GM12801 (cell line): Measurements from ENCODE around the gene PIK3C2G.

Experiments used
- TF ChIP-seq, protein P1 (sequence below): IDR thresholded peaks from one replicate; pipeline ENCODE4 v1.5.1; 2011; ENCODE audit warnings: control low read depth; ENCODE audit not compliant: insufficient read length; ENCODE audit errors: extremely low read depth

PIK3C2G gene

DNA sequence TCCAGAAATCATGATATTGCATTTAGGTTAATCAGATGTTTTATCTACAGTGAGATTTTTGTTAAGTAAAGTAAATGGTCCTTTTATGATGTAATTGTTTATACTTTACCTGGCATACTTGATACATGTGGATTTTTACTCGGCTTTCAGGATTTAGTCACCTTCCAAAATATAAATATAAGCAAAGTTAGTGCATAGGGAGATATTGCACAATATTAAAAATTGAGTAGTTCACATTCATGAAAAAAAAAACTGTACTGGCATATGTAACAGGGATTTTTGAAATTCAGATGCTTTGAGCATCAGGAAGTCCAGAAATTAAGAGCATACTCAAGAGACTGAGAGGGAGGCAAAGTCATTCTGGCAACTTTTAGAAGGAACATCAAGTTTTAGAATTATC is 303.0 kb downstream of the PIK3C2G start:
- TF ChIP-seq, protein P1, sequence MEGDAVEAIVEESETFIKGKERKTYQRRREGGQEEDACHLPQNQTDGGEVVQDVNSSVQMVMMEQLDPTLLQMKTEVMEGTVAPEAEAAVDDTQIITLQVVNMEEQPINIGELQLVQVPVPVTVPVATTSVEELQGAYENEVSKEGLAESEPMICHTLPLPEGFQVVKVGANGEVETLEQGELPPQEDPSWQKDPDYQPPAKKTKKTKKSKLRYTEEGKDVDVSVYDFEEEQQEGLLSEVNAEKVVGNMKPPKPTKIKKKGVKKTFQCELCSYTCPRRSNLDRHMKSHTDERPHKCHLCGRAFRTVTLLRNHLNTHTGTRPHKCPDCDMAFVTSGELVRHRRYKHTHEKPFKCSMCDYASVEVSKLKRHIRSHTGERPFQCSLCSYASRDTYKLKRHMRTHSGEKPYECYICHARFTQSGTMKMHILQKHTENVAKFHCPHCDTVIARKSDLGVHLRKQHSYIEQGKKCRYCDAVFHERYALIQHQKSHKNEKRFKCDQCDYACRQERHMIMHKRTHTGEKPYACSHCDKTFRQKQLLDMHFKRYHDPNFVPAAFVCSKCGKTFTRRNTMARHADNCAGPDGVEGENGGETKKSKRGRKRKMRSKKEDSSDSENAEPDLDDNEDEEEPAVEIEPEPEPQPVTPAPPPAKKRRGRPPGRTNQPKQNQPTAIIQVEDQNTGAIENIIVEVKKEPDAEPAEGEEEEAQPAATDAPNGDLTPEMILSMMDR, result no peak

DNA sequence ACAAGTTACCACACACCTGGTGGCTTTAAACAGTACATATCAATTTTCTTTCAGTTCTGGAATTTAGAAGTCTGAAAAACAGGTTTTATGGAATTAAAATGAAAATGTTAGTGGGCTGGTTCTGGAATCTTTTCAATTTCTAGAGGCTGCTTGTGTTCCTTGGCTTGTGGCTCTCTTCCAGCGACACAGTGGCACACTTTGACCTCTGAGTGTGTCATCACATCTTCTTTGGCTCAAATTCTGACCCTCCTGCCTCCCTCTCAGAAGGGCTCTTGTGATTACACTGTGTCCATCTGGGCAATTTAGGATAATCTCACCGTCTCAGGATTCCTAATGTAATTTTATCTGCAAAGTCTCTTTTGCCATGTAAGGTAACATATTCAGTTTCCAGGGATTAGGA is 306.5 kb downstream of the PIK3C2G start:
- TF ChIP-seq, protein P1, result no peak

DNA sequence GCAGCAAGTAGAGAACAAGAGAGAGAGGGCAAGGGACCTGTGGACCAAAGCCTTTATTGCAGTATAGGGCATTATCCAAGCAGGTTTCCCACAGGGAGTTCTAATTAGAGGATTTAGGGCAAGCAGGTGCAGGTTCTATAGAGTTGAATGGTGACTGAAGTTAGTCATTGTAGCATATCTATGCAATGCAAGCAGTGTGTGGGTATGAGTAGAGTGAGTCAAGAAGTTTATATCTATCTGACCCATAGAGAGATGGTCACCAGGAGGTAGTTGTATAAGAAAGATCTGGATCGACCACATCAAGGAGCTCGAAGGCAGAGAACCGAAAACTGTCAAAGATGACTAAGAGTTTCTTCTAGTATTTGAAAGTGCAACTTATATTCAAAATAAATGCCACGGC is 309.2 kb downstream of the PIK3C2G start:
- TF ChIP-seq, protein P1, result no peak

DNA sequence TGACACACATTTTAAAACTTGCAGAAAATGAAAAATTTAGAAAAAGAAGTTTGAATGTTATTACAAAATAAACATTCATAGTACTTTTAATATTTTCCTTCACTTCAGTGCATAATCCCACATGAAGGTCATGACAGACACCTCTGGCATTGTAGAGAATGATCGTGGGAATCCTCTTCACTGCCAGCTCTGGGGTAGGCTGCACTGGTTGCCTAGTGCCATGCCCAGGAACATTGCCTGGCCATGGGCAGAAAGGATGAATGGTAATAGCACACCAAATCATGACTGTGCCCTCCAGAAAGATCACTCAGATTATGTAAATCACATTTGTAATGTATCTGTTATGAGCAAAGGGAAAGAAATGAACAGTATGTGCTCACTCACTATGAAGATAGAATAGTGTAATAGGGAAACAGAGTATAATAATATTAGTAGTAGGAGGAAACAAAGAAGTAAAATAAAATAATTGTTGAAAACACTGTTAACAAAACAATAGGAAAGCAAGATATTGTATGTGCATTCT is 314.8 kb downstream of the PIK3C2G start:
- TF ChIP-seq, protein P1, result no peak

DNA sequence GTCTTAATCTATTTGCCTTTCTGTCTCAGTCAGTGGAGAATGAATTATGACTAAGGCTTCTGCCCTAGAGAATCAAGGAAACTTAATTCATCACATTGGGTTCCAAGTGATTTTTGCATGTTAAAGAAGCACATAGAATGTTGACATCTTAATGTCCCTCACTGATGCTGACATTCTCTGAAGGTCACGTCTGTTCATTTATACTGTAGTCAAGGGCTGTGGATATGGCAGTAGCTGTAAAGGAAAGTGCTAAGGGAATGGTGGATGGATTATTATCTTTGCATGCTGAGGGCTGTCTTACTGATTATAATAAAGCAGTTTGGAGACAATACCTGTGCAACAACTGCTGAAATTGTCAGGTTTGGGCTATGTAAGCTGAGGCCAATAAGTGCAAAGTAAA is 315.3 kb downstream of the PIK3C2G start:
- TF ChIP-seq, protein P1, result no peak

DNA sequence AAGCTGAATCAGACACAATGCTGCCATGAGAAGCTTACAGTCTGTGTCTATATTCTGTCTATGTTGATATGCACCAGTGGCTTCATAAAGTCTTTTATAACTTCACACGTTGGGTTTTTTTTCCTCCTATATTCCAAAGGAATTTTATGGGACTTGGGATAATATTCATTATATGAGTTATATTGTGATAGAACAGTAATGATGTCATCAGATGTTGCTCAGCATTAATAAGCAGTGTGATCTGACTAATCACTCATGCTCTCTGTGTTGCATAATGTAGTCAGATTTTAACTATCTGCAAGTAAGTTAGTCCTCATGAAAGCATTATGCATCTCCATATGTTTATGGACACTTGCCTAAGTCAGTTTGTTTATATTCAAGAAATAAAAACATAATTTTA is 316.9 kb downstream of the PIK3C2G start:
- TF ChIP-seq, protein P1, result no peak

DNA sequence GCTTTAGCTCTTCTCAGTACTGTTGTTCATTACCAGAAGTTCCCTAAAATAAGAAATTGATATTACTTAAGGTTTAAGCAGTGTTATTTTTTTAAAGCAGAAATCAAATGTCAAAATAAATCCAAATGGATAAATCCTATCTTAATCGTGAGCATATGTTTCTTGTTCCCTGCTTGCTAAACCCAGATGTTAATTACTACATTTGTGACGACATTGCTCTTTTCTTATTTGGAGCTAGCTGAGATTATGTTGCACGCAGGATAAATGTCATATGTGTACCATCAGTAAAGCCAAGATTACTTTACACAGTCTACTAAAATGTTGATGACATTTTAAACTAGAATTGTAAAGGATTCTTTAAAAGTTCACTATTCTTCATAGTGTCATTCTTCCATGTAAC is 319.0 kb downstream of the PIK3C2G start:
- TF ChIP-seq, protein P1, result no peak

DNA sequence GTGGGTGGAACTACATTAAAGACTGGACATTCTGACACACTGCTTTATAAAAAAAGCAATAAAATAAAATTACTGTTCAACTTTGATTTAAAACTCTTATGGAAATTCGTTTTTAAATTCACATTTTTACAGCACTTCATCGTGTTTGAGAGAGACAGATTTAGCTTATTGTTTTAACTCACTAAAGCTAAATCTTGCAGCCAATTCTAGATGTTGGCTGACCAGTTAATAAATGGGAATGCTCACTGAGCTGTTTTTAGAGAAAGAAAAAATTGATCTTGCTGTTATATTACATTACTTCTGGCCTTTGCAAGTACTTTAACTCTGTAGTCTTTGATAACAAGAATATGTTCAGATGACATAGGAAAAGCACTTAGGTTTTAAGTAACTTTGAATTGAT is 319.4 kb downstream of the PIK3C2G start:
- TF ChIP-seq, protein P1, result no peak
